HG03064 (cell line): Measurements from ENCODE around the gene PTPRN2.

Experiments
- ATAC-seq: cut with Tn5 transposase; IDR thresholded peaks from one replicate; pipeline ENCODE4 v1.9.1; 2021; ENCODE audit warnings: low read depth; ENCODE audit not compliant: unreplicated experiment

Gene PTPRN2

GRCh38 chr7:157633465-157634185 lies 954.0 kb downstream of the PTPRN2 start:
- no peak for ATAC-seq

GRCh38 chr7:157630301-157630853 lies 957.2 kb downstream of the PTPRN2 start:
- ATAC-seq, result no peak

- ATAC-seq, result no peak
These were observed 959.2 kb downstream of the PTPRN2 start for GRCh38 chr7:157628456-157628855.

GRCh38 chr7:157627646-157628045 lies 960.0 kb downstream of the PTPRN2 start:
- ATAC-seq, result no peak

GRCh38 chr7:157627033-157627432 lies 960.6 kb downstream of the PTPRN2 start:
- ATAC-seq, result no peak

- ATAC-seq, result no peak
These were observed 961.5 kb downstream of the PTPRN2 start for GRCh38 chr7:157625973-157626742.

- no peak for ATAC-seq
These were observed 964.1 kb downstream of the PTPRN2 start for GRCh38 chr7:157623556-157623955.

- ATAC-seq, result no peak
These were observed 965.0 kb downstream of the PTPRN2 start for GRCh38 chr7:157622408-157623205.

GRCh38 chr7:157622000-157622399 lies 965.6 kb downstream of the PTPRN2 start:
- ATAC-seq, result no peak

GRCh38 chr7:157621131-157621681 lies 966.4 kb downstream of the PTPRN2 start:
- no peak for ATAC-seq

- ATAC-seq, result no peak
These were observed 967.0 kb downstream of the PTPRN2 start for GRCh38 chr7:157620616-157621015.

- no peak for ATAC-seq
These were observed 967.7 kb downstream of the PTPRN2 start for GRCh38 chr7:157619753-157620525.

GRCh38 chr7:157618823-157619606 lies 968.6 kb downstream of the PTPRN2 start:
- no peak for ATAC-seq

- ATAC-seq, result no peak
These were observed 969.4 kb downstream of the PTPRN2 start for GRCh38 chr7:157618091-157618726.

GRCh38 chr7:157617401-157617800 lies 970.2 kb downstream of the PTPRN2 start:
- no peak for ATAC-seq

GRCh38 chr7:157616931-157617330 lies 970.7 kb downstream of the PTPRN2 start:
- ATAC-seq, result no peak

- ATAC-seq, result no peak
These were observed 971.2 kb downstream of the PTPRN2 start for GRCh38 chr7:157616426-157616825.

GRCh38 chr7:157615852-157616251 lies 971.8 kb downstream of the PTPRN2 start:
- ATAC-seq, result no peak
